Measurements from ENCODE around the gene GUCY2F.

Gene GUCY2F

GRCh38 chrX:109393859-109394258 lies 88.0 kb downstream of the GUCY2F start:
- Mint-ChIP-seq H3K9me3 (no peaks in the 10 kb centered on the region), H3K36me3 (ENCODE audit: low read depth) (no peaks in the 10 kb centered on the region), H3K4me3 (no peak overlapping the region), H3K4me1 (peaks cover 19% of the 10 kb centered on the region), H3K27ac (no peak overlapping the region), H3K27me3 (ENCODE audit: low read depth) (no peaks in the 10 kb centered on the region)
- no peak for TF ChIP-seq CTCF (IDR thresholded peaks at IDR 0.05; ENCODE audit: unreplicated experiment in 3 of 3)

- peaks cover 16% of the 10 kb centered on the region for H3K4me1 Mint-ChIP-seq
- TF ChIP-seq CTCF (IDR thresholded peaks at IDR 0.05; ENCODE audit: unreplicated experiment in 3 of 3) = no peak
- no peaks in the 10 kb centered on the region for H3K27me3 Mint-ChIP-seq (ENCODE audit: low read depth)
- H3K9me3 Mint-ChIP-seq = no peaks in the 10 kb centered on the region
- H3K4me3 Mint-ChIP-seq = no peak overlapping the region
- H3K36me3 Mint-ChIP-seq (ENCODE audit: low read depth) = no peaks in the 10 kb centered on the region
- H3K27ac Mint-ChIP-seq = no peak overlapping the region
Observed at GRCh38 chrX:109392895-109393294, 89.0 kb downstream of the GUCY2F start.

GRCh38 chrX:109390556-109390955 lies 91.3 kb downstream of the GUCY2F start:
- Mint-ChIP-seq H3K27ac (no peak overlapping the region), H3K9me3 (no peaks in the 10 kb centered on the region), H3K36me3 (ENCODE audit: low read depth) (no peaks in the 10 kb centered on the region), H3K27me3 (ENCODE audit: low read depth) (no peaks in the 10 kb centered on the region), H3K4me3 (no peak overlapping the region), H3K4me1 (peaks cover 4% of the 10 kb centered on the region)
- TF ChIP-seq CTCF (IDR thresholded peaks at IDR 0.05; ENCODE audit: unreplicated experiment in 3 of 3) = no peak

GRCh38 chrX:109389917-109390316 lies 92.0 kb downstream of the GUCY2F start:
- no peak for TF ChIP-seq CTCF (IDR thresholded peaks at IDR 0.05; ENCODE audit: unreplicated experiment in 3 of 3)
- Mint-ChIP-seq H3K4me1 (no peaks in the 10 kb centered on the region), H3K27me3 (ENCODE audit: low read depth) (no peaks in the 10 kb centered on the region), H3K9me3 (no peaks in the 10 kb centered on the region), H3K36me3 (ENCODE audit: low read depth) (no peaks in the 10 kb centered on the region), H3K4me3 (no peak overlapping the region), H3K27ac (no peak overlapping the region)

GRCh38 chrX:109384699-109385098 lies 97.2 kb downstream of the GUCY2F start:
- TF ChIP-seq CTCF (IDR thresholded peaks at IDR 0.05; ENCODE audit: unreplicated experiment in 3 of 3) = peak; percentile 68 to 76 (median 68)
- Mint-ChIP-seq H3K4me1 (peaks cover 15% of the 10 kb centered on the region), H3K4me3 (no peak overlapping the region), H3K9me3 (no peaks in the 10 kb centered on the region), H3K36me3 (ENCODE audit: low read depth) (no peaks in the 10 kb centered on the region), H3K27me3 (ENCODE audit: low read depth) (no peaks in the 10 kb centered on the region), H3K27ac (peak overlapping the region in 2 of 3 experiments; percentile 80 to 99)

GRCh38 chrX:109382332-109382731 lies 99.6 kb downstream of the GUCY2F start:
- H3K9me3 Mint-ChIP-seq = no peaks in the 10 kb centered on the region
- peak overlapping the region in 1 of 3 experiments; percentile 25 for H3K27ac Mint-ChIP-seq
- no peak for TF ChIP-seq CTCF (IDR thresholded peaks at IDR 0.05; ENCODE audit: unreplicated experiment in 3 of 3)
- no peak overlapping the region for H3K4me3 Mint-ChIP-seq
- H3K4me1 Mint-ChIP-seq = peaks cover 19% of the 10 kb centered on the region
- H3K36me3 Mint-ChIP-seq (ENCODE audit: low read depth) = no peaks in the 10 kb centered on the region
- H3K27me3 Mint-ChIP-seq (ENCODE audit: low read depth) = no peaks in the 10 kb centered on the region
